Trophoblast cell (in vitro differentiated cells and primary cell): ENCODE results near the gene GRIK4.
A peak's percentile ranks its signal among the peaks of the same experiment; 100 is the strongest.

ENCODE experiments used
- DNase-seq, 2 donors: peaks; one replicate each; pipeline ENCODE4 v3.0.0-alpha.2; 2016
- H2AFZ ChIP-seq: 2 replicates; pipeline ENCODE4 v1.6.1; 2013; ENCODE audit warnings: low read length, moderate library complexity, mild to moderate bottlenecking; ENCODE audit not compliant: insufficient read depth, poor library complexity
- H2AK5ac ChIP-seq: 2 replicates; pipeline ENCODE4 v1.6.1; 2013; ENCODE audit warnings: mild to moderate bottlenecking, low read length
- H2BK120ac ChIP-seq: 2 replicates; pipeline ENCODE4 v1.6.1; 2013; ENCODE audit warnings: low read length, mild to moderate bottlenecking, moderate library complexity; ENCODE audit not compliant: insufficient read depth, poor library complexity
- H2BK12ac ChIP-seq: 2 replicates; pipeline ENCODE4 v1.6.1; 2013; ENCODE audit warnings: mild to moderate bottlenecking, low read length, moderate library complexity
- H2BK5ac ChIP-seq: 2 replicates; pipeline ENCODE4 v1.6.1; 2013; ENCODE audit warnings: low read length, low read depth, moderate library complexity, mild to moderate bottlenecking; ENCODE audit not compliant: poor library complexity
- H3K14ac ChIP-seq: 2 replicates; pipeline ENCODE4 v1.6.1; 2013; ENCODE audit warnings: mild to moderate bottlenecking, low read length
- H3K18ac ChIP-seq: 2 replicates; pipeline ENCODE4 v1.6.1; 2013; ENCODE audit warnings: mild to moderate bottlenecking, low read length
- H3K23ac ChIP-seq: 2 replicates; pipeline ENCODE4 v1.6.1; 2013; ENCODE audit warnings: low read length
- H3K27ac ChIP-seq: 2 replicates; pipeline ENCODE4 v1.5.1; 2013; ENCODE audit warnings: low read depth, mild to moderate bottlenecking, inconsistent platforms, low read length, moderate library complexity
- H3K27me3 ChIP-seq: 2 replicates; pipeline ENCODE4 v1.6.1; 2013; ENCODE audit warnings: inconsistent platforms, mild to moderate bottlenecking, low read length, moderate library complexity; ENCODE audit not compliant: insufficient read depth
- H3K36me3 ChIP-seq, 2 experiments: 1 replicate in 1 of 2; 2 replicates in 1 of 2; pipeline ENCODE4 v1.6.1; 2013; ENCODE audit warnings: low read length in 2 of 2, mild to moderate bottlenecking in 2 of 2, moderate library complexity in 1 of 2; ENCODE audit not compliant: insufficient read depth in 2 of 2, control insufficient read depth in 1 of 2
- H3K4ac ChIP-seq: 2 replicates; pipeline ENCODE4 v1.6.1; 2013; ENCODE audit warnings: low read depth, mild to moderate bottlenecking, low read length, moderate library complexity
- H3K4me1 ChIP-seq, 2 experiments: 1 replicate in 1 of 2; 2 replicates in 1 of 2; pipeline ENCODE4 v1.6.1; 2013; ENCODE audit warnings: low read length in 2 of 2, mild to moderate bottlenecking in 2 of 2, moderate library complexity in 1 of 2; ENCODE audit not compliant: insufficient read depth in 2 of 2, control insufficient read depth in 1 of 2
- H3K4me2 ChIP-seq: 2 replicates; pipeline ENCODE4 v1.6.1; 2013; ENCODE audit warnings: inconsistent platforms, mild to moderate bottlenecking, low read length, moderate library complexity
- H3K4me3 ChIP-seq: 2 replicates; pipeline ENCODE4 v1.5.1; 2013; ENCODE audit warnings: mild to moderate bottlenecking, low read depth, low read length, inconsistent platforms
- H3K79me1 ChIP-seq: one replicate; pipeline ENCODE4 v1.6.1; 2013; ENCODE audit warnings: low read length
- H3K79me2 ChIP-seq: 2 replicates; pipeline ENCODE4 v1.6.1; 2013; ENCODE audit warnings: low read length, mild to moderate bottlenecking; ENCODE audit not compliant: control insufficient read depth, insufficient read depth, poor library complexity
- H3K9ac ChIP-seq: 2 replicates; pipeline ENCODE4 v1.6.1; 2013; ENCODE audit warnings: mild to moderate bottlenecking, low read length
- H3K9me3 ChIP-seq: 2 replicates; pipeline ENCODE4 v1.6.1; 2013; ENCODE audit warnings: low read depth, mild to moderate bottlenecking, control low read depth, inconsistent platforms, low read length; ENCODE audit not compliant: insufficient read depth
- H4K12ac ChIP-seq: 2 replicates; pipeline ENCODE4 v1.6.1; 2013; ENCODE audit warnings: low read depth, mild to moderate bottlenecking, low read length, moderate library complexity
- H4K8ac ChIP-seq: 2 replicates; pipeline ENCODE4 v1.6.1; 2013; ENCODE audit warnings: low read depth, mild to moderate bottlenecking, low read length, moderate library complexity
- H4K91ac ChIP-seq: one replicate; pipeline ENCODE4 v1.6.1; 2013; ENCODE audit warnings: low read depth, mild to moderate bottlenecking, low read length, moderate library complexity
- WGBS: extraction: QIAGEN DNeasy Blood & Tissue Kit; methylation state at CpG from one replicate; pipeline ENCODE4 v1.1.7; 2013; ENCODE audit warnings: missing lambda C conversion rate; ENCODE audit not compliant: insufficient read length, insufficient coverage; ENCODE audit errors: extremely low coverage; 5-methylcytosine and 5-hydroxymethylcytosine counted together

The GRIK4 gene

DNA sequence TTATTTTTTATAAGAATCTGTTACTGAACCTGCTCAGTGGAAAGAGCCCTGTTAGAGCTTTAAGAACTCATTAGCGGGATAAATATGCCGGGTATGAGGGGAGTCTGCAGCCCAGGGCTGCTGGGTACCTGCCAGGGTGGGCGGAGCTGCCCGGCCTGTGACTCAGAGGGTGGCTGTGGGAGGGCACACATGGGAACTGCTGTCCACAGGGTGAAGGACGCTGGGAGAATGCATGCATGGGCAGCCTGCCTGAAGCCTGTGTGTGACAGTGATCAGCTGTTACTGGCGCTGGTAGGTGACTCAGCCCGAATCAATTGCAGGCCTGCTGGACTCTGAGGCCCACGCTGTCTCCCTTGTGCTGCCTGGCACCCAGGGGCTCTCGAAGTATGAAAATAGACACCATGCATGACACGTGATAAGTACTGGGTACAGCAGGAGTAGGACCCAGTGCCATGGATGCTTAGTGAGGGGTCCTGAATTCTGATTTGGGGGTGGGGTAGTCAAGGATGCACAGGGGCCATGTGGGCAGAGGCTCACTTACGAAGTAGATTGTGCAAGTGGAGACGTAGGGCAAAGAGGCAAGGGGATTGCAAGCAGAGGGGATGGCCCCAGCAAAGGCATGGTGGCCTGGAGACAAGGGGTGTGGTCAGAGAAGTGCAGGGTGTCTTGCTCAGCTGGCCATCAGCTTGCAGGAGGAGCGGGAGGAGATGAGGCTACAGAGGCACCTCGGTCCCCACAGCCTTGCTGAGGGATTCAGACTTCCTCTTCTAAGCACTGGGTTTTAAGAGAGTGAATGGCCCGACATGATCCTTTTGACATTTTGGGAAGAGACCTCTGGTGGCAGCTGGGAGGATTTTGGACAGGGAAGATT lies 36.5 kb downstream of the GRIK4 start:
- DNase-seq = peak; percentile 90 to 92
- no peak overlapping the region for H3K4me2 ChIP-seq
- no peak overlapping the region for H2BK12ac ChIP-seq
- H3K9ac ChIP-seq = no peak overlapping the region
- no peak overlapping the region for H2AK5ac ChIP-seq
- no peak overlapping the region for H3K27ac ChIP-seq
- H3K23ac ChIP-seq = peak overlapping the region; percentile 19
- H3K18ac ChIP-seq = no peak overlapping the region
- no CpG with 5 or more reads among the region's 15 CpGs for WGBS
- peaks cover 3% of the 10 kb centered on the region for H3K79me1 ChIP-seq
- H2BK120ac ChIP-seq = no peak overlapping the region
- no peak overlapping the region for H3K4ac ChIP-seq
- H3K36me3 ChIP-seq = no peaks in the 10 kb centered on the region
- H4K12ac ChIP-seq = no peak overlapping the region
- H3K14ac ChIP-seq = no peak overlapping the region
- no peak overlapping the region for H4K91ac ChIP-seq
- no peaks in the 10 kb centered on the region for H3K27me3 ChIP-seq
- H3K9me3 ChIP-seq = no peaks in the 10 kb centered on the region
- peaks cover 2% of the 10 kb centered on the region for H3K79me2 ChIP-seq
- H3K4me1 ChIP-seq = peaks cover 18 to 28% of the 10 kb centered on the region in 2 experiments
- no peak overlapping the region for H2BK5ac ChIP-seq
- H4K8ac ChIP-seq = no peak overlapping the region
- H3K4me3 ChIP-seq = no peak overlapping the region
- H2AFZ ChIP-seq = no peak overlapping the region

DNA sequence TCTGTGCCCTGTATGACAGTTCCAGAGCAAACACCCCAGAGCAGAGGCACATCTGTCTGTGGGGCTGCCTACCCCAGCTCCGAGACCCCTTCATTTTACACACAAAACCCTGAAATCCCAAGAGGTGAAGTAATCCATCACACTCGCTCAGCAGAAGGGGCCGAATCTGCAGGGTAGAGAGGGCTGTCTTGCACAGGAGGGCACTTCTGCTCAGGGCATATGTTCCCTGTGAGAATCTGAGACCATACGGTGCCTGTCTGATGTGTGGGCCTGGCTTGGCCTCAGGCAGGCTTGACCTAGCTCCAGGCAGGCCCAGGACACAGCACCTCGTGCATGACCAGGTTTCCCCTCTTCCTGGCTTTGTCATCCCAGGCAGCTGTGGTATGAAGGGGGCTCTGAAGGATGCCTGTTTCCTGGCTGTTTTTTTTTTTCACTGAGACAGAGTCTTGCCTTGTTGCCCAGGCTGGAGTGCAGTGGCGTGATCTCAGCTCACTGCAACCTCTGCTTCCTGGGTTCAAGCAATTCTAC lies 37.2 kb downstream of the GRIK4 start:
- H3K4me2 ChIP-seq = no peak overlapping the region
- H2AFZ ChIP-seq = no peak overlapping the region
- H3K4me1 ChIP-seq = peaks cover 18 to 28% of the 10 kb centered on the region in 2 experiments
- H3K14ac ChIP-seq = no peak overlapping the region
- H4K12ac ChIP-seq = no peak overlapping the region
- no CpG with 5 or more reads among the region's 6 CpGs for WGBS
- H3K27me3 ChIP-seq = no peaks in the 10 kb centered on the region
- no peak overlapping the region for H2BK12ac ChIP-seq
- H3K18ac ChIP-seq = no peak overlapping the region
- H4K91ac ChIP-seq = no peak overlapping the region
- peak; percentile 27 to 38 for DNase-seq
- no peak overlapping the region for H2AK5ac ChIP-seq
- H3K79me1 ChIP-seq = peaks cover 3% of the 10 kb centered on the region
- no peak overlapping the region for H3K4ac ChIP-seq
- H3K27ac ChIP-seq = no peak overlapping the region
- H2BK120ac ChIP-seq = no peak overlapping the region
- no peak overlapping the region for H3K9ac ChIP-seq
- no peak overlapping the region for H4K8ac ChIP-seq
- H3K79me2 ChIP-seq = peaks cover 2% of the 10 kb centered on the region
- H3K23ac ChIP-seq = no peak overlapping the region
- no peak overlapping the region for H2BK5ac ChIP-seq
- no peaks in the 10 kb centered on the region for H3K9me3 ChIP-seq
- no peak overlapping the region for H3K4me3 ChIP-seq
- H3K36me3 ChIP-seq = no peaks in the 10 kb centered on the region

- H3K79me1 ChIP-seq = peaks cover 3% of the 10 kb centered on the region
- H3K9me3 ChIP-seq = no peaks in the 10 kb centered on the region
- no peak overlapping the region for H3K9ac ChIP-seq
- H3K36me3 ChIP-seq = no peaks in the 10 kb centered on the region
- no peak for DNase-seq
- H3K4me1 ChIP-seq = peaks cover 18 to 28% of the 10 kb centered on the region in 2 experiments
- H3K27me3 ChIP-seq = no peaks in the 10 kb centered on the region
- peak overlapping the region; percentile 41 for H3K14ac ChIP-seq
- H3K27ac ChIP-seq = no peak overlapping the region
- H3K4me2 ChIP-seq = no peak overlapping the region
- no peak overlapping the region for H2BK5ac ChIP-seq
- no peak overlapping the region for H3K4me3 ChIP-seq
- H3K23ac ChIP-seq = no peak overlapping the region
- peak overlapping the region; percentile 52 for H2BK120ac ChIP-seq
- peak overlapping the region; percentile 19 for H3K4ac ChIP-seq
- H4K8ac ChIP-seq = no peak overlapping the region
- no peak overlapping the region for H2BK12ac ChIP-seq
- H4K12ac ChIP-seq = no peak overlapping the region
- no peak overlapping the region for H2AFZ ChIP-seq
- peaks cover 2% of the 10 kb centered on the region for H3K79me2 ChIP-seq
- no peak overlapping the region for H3K18ac ChIP-seq
- peak overlapping the region; percentile 68 for H4K91ac ChIP-seq
- no peak overlapping the region for H2AK5ac ChIP-seq
- WGBS = no CpG with 5 or more reads among the region's 11 CpGs
Measured at GRCh38 chr11:120549346-120549745, 37.8 kb downstream of the GRIK4 start.

GRCh38 chr11:120550007-120550406 lies 38.5 kb downstream of the GRIK4 start:
- Histone ChIP-seq H4K12ac (no peak overlapping the region), H3K79me1 (peaks cover 3% of the 10 kb centered on the region), H3K36me3 (no peaks in the 10 kb centered on the region), H3K4ac (no peak overlapping the region), H3K14ac (peak overlapping the region; percentile 30), H3K27me3 (no peaks in the 10 kb centered on the region), H3K18ac (no peak overlapping the region), H2AK5ac (no peak overlapping the region), H3K4me2 (no peak overlapping the region), H3K23ac (no peak overlapping the region), H2BK120ac (no peak overlapping the region), H3K4me1 (peaks cover 21 to 32% of the 10 kb centered on the region in 2 experiments), H2BK5ac (no peak overlapping the region), H2AFZ (no peak overlapping the region), H3K79me2 (peaks cover 2% of the 10 kb centered on the region), H4K8ac (no peak overlapping the region), H3K27ac (no peak overlapping the region), H3K4me3 (no peak overlapping the region), H2BK12ac (peak overlapping the region; percentile 10), H3K9me3 (peaks cover 3% of the 10 kb centered on the region), H4K91ac (peak overlapping the region; percentile 29), H3K9ac (no peak overlapping the region)
- DNase-seq = no peak
- WGBS = no CpG with 5 or more reads among the region's 5 CpGs
